ENCODE data around the gene TARM1. TPM values are rescaled to one million over a fixed set of nuclear protein-coding genes. Genes with fewer than 3 reads are reported as not detected.
"Not testable (repeated sequence)": the region's sequence is repeated elsewhere in the genome, so short reads cannot be mapped to it uniquely, and the experiment has no call there.

The TARM1 gene
- total RNA-seq, 2 donors from 2014 or later = not detected

GRCh38 chr19:54041969-54042606 lies 39.1 kb downstream of the TARM1 start:
- Histone ChIP-seq H3K27me3 (replicated peaks; ENCODE audit: insufficient read depth) (no peaks in the 10 kb centered on the region), H3K9me3 (no peaks in the 10 kb centered on the region), H3K27ac (no peak overlapping the region), H3K4me3 (no peak overlapping the region), H3K4me1 (ENCODE audit: control insufficient read depth in 1 of 2, low read depth in 2 of 2) (no peaks in the 10 kb centered on the region), H3K36me3 (no peaks in the 10 kb centered on the region)
- DNase-seq (ENCODE audit: low spot score) = no peak
- no peak for TF ChIP-seq CTCF (IDR thresholded peaks at IDR 0.05)
- ATAC-seq (ENCODE audit: insufficient number of reproducible peaks, low FRiP score, low read depth) = no peak

GRCh38 chr19:54040003-54040402 lies 41.2 kb downstream of the TARM1 start:
- Histone ChIP-seq H3K36me3 (no peaks in the 10 kb centered on the region), H3K27ac (no peak overlapping the region), H3K4me1 (ENCODE audit: control insufficient read depth in 1 of 2, low read depth in 2 of 2) (no peaks in the 10 kb centered on the region), H3K9me3 (no peaks in the 10 kb centered on the region), H3K4me3 (no peak overlapping the region), H3K27me3 (replicated peaks; ENCODE audit: insufficient read depth) (no peaks in the 10 kb centered on the region)
- ATAC-seq (ENCODE audit: insufficient number of reproducible peaks, low FRiP score, low read depth) (no peak), DNase-seq (ENCODE audit: low spot score) (no peak)
- TF ChIP-seq CTCF (IDR thresholded peaks at IDR 0.05) = no peak

GRCh38 chr19:54036542-54036941 lies 44.6 kb downstream of the TARM1 start:
- H3K4me3 ChIP-seq; H3K27me3 ChIP-seq (replicated peaks; ENCODE audit: insufficient read depth); H3K4me1 ChIP-seq (ENCODE audit: control insufficient read depth in 1 of 2, low read depth in 2 of 2); H3K36me3 ChIP-seq; DNase-seq (ENCODE audit: low spot score); H3K27ac ChIP-seq; H3K9me3 ChIP-seq; ATAC-seq (ENCODE audit: insufficient number of reproducible peaks, low FRiP score, low read depth): not testable (repeated sequence)

- Histone ChIP-seq H3K4me1 (ENCODE audit: control insufficient read depth in 1 of 2, low read depth in 2 of 2) (no peaks in the 10 kb centered on the region), H3K27ac (no peak overlapping the region), H3K27me3 (replicated peaks; ENCODE audit: insufficient read depth) (no peaks in the 10 kb centered on the region), H3K9me3 (no peaks in the 10 kb centered on the region), H3K36me3 (no peaks in the 10 kb centered on the region), H3K4me3 (no peak overlapping the region)
- DNase-seq (ENCODE audit: low spot score) (no peak), ATAC-seq (ENCODE audit: insufficient number of reproducible peaks, low FRiP score, low read depth) (no peak)
- no peak for TF ChIP-seq CTCF (IDR thresholded peaks at IDR 0.05)
These were observed 45.7 kb downstream of the TARM1 start for GRCh38 chr19:54035215-54036178.

- no peak for ATAC-seq (ENCODE audit: insufficient number of reproducible peaks, low FRiP score, low read depth)
These were observed 50.1 kb downstream of the TARM1 start for GRCh38 chr19:54030895-54031586.

More at GRCh38 chr19:54030895-54031586, 50.1 kb downstream of the TARM1 start:
- Histone ChIP-seq H3K36me3 (no peaks in the 10 kb centered on the region), H3K4me1 (ENCODE audit: control insufficient read depth in 1 of 2, low read depth in 2 of 2) (no peaks in the 10 kb centered on the region), H3K27ac (no peak overlapping the region), H3K4me3 (no peak overlapping the region), H3K9me3 (no peaks in the 10 kb centered on the region), H3K27me3 (replicated peaks; ENCODE audit: insufficient read depth) (no peaks in the 10 kb centered on the region)
- TF ChIP-seq CTCF (IDR thresholded peaks at IDR 0.05) = no peak
- DNase-seq (ENCODE audit: low spot score) = no peak

All from thoracic aorta (tissue), 2 donors.